Renal cortex interstitium (tissue), 11 donors: ENCODE data around the gene SHC4. TPM values are rescaled to one million over a fixed set of nuclear protein-coding genes. Genes with fewer than 3 reads are reported as not detected.
"Not testable (repeated sequence)": the region's sequence is repeated elsewhere in the genome, so short reads cannot be mapped to it uniquely, and the experiment has no call there.

ENCODE experiments used
- DNase-seq, 11 donors: peaks; one replicate each; pipeline ENCODE4 v3.0.0-alpha.2; 2013; ENCODE audit warnings: low read depth in 9 of 11, low spot score in 4 of 11; ENCODE audit errors: extremely low read depth in 1 of 11
- polyA plus RNA-seq, 3 donors: library from polyadenylated mRNA; unstranded; fragments of 120-200 nt; gene quantifications; one replicate each; pipeline ENCODE4 v1.2.1, GENCODE V29; 2013; ENCODE audit not compliant: insufficient read length in 3 of 3

The SHC4 gene
- polyA plus RNA-seq, 3 donors, result 2.3 to 2.8 (median 2.5) TPM

DNA sequence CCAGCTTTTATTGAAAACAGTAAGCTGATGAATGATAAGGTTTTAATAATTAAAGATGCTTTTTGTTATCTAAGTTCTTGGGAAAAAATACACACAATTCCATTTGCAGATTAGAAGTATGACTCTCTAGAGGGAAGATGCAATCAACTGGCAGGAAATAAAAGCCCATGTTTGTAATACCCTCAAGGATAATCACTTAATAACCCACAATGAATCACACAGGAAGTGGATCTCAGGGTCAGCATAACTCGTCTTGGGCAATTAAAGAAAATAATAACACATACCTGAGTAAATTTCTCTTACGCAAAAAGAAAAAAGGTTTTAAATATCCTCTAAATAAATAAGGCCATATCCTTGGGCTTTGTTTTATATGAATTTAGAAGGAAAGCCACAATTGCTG is 95.2 kb downstream of the SHC4 start:
- no peak for DNase-seq

DNA sequence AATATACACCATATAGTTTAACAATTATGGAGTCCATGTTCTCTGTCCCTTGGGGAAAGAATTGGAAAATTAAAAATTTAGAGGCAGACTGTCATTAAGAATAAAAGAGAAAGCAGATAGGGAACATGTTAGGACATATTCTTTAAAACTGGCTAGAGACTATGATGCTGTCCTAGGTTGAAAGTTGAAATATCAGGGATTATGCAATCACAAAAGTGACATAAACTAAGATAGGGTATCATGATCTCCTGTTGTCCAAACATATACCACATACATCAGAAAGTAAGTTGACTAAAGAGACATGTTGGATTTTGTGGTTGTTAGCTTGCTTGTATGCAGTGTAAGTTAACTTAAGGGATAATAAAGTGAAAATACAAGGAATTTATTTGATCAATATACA is 95.7 kb downstream of the SHC4 start:
- no peak for DNase-seq

DNA sequence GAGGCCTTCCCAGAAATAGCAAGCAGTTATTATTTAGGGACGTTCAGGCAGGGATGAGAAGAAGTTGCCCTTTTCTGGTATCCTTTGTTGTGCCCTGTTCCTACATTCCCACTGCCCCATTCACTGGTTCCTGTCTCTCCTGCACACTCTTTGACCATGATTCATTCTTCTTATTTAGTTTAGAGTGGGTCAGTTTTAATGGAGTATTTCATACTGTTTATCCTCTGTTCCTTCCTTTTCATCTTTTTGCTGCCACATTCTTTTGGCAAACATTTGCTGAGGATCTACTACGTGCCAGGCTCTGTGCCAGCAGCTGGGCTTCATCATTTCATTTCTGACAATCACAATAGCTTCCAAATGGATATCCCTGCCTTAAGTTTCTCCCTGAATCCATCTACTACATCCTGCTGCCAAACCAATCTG is 97.6 kb downstream of the SHC4 start:
- DNase-seq, result no peak

DNA sequence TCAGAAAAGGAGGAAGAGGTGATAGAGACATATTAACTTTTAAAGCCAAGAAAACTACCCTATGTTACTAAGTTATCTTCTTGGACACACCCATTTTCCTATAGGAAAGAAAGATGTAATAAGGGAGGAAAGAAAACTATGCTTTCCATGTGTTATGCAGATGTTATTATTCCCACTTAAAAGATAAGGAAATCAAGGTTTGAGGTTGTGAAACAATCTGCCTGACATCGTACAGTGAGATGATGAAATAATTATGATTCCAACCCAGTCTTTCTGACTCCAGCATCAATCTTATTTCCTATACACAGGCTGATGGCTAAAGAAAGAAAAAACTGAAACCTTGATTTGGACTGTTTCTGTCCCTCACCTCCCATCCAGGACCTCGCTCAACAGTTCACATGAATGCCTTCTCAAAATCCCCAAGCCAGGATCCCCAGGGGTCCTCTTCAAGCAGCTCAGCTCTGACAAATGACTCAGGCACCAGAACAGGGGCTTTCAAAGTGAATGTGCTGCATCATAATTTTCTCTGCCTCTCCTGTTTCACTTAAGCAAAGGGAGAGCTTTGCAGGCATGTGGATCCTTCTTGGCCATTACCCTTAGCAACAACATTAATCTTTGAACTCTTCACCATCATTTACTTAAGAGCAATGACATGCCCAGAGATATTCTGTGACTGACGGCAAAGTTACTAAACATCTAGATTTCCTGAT is 98.2 kb downstream of the SHC4 start:
- DNase-seq, result no peak

DNA sequence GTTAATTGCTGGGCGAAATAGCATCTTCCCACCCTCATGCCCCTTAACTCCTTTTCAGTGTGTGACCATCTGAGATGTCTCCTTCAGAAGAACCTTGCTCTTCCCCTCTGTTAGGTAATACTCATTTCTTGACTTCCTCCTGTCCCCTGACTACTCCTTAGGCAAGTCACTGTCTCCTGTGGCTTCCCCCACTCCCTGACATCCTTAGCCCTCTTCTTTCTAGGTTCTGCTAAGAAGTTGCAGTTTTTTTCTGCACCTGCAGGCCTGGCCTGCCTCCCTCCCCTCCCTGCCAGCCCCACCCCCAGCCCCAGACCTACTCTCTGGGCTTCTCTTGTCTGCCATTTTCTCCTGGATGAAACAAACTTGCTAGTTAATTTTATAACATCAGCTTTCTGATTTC is 101.0 kb downstream of the SHC4 start:
- no peak for DNase-seq

DNA sequence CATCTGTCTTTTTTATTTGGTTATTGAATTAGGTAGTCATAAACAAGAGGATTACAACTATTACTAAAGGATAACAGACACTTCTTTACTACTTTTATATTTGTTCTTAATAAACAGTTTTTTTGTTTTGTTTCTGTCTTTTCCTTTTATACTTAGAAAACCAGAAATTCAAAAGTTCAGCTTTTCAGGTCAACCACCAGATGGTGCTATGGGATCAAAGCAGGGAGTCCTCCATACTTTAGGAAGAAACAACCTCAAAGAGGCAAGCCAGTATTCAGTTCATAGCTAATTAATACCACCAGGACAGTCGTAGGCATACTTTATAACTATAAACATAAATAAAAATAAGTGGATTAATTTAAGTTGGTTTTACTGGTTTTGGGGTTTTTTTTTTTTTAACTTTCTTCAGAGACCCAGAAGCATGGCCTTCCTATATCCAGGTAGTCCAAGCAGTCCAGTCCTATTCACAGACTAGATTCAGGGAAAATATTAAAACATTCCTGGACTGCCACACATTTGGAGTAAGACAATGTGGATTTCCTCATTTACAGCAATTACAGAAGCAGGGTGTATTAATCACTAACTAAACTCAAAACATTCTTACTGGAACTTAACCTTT is 101.8 kb downstream of the SHC4 start:
- DNase-seq, result peak in 9 of 11 donors; percentile 32 to 62 (median 46)

DNA sequence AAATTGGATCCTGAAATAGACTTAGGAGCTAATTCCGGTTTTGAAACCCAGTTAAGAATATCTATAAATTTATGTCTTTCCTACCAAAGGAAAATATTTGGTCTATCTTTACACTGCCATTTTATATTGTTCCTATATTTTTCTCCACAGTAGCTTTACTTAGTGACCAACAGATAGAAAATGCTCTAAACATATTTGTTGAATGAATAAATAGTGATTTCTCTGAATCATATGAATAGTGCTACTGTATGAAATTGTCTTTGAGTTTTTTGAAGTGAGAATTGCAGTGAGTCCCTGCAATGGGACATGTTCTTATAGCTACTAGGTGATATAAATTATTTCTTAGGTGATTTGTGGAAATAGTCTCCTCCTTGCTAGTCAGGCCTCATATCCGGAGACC is 104.3 kb downstream of the SHC4 start:
- DNase-seq, result no peak

DNA sequence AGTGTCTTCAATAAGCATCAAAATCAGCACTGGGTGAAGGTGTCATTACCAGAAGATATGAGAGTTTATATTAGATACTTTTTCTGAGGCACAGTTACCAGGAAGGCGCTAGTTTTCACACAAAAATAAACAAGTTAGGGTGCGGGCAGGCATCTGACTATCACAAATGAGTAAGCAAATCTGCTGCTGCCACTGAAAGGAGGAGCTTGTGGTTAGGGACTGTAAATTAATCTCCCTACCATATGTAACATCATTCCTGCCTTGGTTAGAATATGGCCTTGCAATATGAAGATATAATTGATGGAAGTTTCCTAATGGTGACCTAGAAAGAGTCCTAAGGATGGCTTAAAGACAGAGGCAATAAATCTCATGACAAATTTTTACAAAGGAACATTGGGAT is 105.3 kb downstream of the SHC4 start:
- no peak for DNase-seq

DNA sequence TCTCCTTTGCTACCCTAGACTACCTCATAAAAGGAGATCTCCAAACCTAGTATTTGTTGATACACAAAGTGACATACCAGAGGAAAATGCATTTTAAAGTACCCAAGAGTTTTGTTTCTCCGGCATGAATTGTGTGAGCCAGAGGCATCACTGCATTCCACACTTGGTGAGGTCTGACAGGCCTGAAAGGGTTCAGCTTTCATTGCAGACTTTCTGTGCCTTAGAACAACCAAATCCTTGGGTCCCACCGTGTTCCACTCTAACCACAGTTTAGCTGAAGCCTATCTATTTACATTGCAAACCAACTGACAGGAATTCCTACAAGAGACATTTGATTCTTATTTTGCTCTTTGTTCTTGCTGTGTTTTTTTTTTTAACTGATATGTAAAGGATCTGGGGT is 106.8 kb downstream of the SHC4 start:
- DNase-seq, result no peak

DNA sequence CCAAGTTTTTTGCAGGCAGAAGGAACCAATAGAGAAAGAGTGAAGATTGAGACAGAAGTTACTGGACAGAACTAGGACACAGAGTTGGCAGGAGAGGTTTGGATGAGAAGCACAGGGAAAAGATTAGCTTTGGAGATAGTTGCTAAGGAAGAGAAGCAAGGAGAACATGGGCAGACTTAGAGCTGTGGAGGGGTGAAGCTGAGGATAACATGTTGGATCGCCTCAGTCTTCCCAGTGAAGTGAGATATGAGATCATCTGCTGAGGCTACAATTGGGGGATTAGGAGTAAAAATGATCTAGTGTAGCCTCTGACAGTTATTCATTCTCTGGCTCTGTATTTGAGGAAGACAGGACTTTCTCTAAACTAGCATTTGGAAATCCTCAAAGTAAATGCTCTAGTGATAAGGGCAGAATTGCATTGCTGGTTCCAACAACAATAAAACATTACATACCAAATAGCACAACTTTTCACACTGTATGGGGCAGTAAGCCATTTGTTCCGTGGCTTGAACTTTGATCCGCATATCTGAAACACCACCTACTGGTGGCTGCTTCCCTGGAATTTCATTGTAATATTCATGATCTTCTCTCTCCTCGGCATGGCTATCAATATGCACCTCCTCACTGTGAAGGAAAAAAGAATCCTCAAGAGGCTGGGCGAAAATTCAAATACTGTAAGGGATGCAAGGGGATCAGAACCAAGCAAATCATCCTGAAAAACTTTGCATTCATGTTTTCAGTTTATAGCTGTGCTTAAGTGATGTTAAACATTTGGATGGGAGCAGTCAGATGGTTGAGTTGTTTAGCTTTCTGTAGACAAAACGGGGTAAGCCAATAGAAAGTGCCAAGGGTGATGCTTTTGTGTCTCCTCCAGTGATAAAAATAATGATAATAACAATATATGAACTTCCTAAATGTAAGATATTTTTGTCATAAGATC is 107.9 kb downstream of the SHC4 start:
- DNase-seq, result peak in 10 of 11 donors; percentile 28 to 73 (median 61)

DNA sequence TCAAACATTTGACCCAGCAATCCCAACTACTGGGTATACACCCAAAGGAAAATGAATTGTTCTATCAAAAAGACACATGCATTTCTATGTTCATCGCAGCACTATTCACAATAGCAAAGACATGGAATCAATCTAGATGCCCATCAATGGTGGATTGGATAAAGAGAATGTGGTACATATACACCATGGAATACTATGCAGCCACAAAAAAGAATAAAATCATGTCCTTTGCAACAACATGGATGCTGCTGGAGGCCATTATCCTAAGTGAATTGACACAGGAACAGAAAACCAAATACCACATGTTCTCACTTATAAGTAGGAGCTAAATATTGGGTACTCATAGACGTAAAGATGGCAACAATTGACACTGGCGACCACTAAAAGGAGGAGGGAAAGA is 109.3 kb downstream of the SHC4 start:
- DNase-seq, result not testable (repeated sequence)

DNA sequence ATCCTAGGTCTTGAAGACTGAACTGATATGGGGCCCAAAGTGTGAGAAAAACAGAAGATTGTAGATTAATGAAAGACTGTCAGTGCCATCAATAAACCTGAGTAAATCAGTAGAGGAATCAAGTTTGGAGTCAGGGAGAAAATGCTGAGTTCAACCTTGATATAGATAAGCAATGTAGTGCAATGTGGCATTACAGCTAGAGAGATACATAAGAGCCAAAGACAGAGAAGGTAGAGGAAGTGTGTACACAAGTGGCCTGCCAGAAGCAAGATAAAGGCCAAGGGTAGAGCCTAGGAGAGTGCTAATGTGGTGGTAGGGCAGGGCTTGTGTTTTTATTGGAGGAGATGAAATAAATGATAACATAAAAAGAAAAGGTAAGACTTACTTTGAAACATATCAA is 111.8 kb downstream of the SHC4 start:
- DNase-seq, result no peak

DNA sequence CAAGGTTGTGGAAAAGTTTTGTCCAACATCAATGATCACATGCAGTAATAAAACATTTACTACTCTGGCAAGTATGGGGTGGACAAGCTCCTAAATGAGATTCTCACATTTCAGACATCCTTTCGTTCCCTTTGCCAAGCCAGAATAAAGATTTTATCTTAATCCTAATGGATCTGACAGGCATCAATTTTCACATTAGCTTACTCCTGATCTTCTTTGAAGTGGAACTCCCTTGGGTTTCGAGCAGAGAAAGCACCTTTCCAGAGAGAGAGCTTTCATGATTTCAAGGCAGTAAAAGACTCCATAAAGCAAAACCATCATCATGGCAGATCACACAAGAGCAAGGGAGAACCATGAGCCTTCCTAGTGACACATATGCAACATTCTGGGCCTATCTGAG is 113.1 kb downstream of the SHC4 start:
- DNase-seq, result no peak

DNA sequence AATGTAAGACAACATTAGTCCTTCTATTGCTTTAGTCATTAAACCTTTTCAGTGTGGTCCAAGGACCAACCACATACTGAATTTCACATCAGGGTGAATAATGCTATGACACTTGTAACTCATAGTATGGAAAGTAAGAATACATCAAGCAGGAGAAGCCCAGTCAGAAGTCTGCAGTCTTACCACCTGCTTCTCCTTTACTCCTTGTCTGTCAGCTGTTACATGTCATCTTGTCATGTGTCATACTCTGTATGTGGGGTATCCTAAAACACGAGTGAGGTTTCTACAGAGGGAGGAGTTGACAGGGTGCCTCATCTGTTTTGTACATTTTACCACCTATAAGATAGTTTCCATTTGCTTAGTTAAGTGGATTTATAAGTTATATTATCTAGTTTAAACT is 118.6 kb downstream of the SHC4 start:
- DNase-seq, result no peak

DNA sequence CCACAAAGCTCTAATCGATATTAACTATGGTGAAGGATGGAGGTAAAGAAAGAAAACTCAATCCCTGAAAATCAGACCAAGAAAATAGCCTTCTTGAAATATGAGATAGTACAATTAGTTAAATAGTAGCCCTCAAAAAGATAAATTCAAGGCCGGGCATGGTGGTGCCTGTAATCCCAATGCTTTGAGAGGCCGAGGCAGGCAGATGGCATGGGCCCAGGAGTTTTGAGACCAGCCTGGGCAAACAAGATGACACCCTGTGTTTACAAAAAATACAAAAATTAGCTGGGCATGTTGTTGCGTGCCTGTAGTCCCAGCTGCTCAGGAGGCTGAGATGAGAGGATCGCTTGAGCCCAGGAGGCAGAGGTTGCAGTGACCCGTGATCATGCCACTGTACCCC is 121.2 kb downstream of the SHC4 start:
- no peak for DNase-seq

DNA sequence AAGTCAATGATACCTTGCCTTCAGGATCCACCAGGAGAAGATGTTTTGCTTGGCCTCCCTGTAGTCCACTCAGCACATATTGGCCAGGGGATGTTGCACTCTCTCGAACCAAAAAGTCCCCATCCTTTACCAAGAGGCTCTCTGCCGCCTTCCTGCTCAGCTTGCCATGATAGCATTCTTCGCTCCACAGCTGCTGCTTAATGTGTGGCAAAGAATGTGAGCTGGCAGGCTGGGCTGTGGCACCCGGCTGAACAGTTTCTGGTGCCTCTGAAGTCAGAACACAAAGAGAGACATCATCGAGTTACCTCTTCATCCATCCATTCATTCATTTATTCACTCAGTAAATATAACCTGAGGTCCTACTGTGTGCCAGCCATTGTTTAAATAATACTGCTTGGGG is 129.0 kb downstream of the SHC4 start:
- DNase-seq, result no peak

DNA sequence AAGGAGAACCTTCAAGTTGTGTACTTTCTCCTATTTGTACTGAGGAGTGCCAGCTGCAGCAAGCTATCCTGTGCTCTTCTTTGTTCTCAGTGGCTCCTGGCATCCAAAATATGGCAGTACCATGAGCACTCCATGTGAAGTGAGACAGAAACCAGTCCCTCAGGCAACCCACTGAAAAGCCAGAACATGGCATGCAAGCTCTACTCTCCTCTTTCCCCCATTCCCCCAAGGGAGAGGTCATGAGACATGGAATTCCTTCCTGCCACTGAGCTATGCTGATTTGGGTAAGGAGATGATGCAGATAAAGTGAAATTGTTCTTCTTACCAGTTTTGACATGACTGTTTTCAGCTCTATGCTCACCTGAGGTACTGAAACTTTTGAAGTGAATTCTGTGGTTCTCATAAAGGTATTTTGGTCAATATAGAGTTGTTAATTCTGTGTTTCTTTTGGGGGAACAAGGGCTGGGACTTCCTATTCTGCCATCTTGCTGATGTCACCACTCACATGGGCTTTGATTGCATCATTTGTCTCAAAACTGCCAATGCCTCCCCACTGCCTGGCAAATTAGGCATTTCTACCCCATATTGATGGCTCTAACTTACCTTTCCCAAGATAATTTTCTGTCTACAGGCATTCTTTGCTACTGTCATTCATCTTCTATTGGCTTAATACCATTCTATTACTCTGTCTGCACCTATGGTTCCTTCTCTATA is 130.0 kb downstream of the SHC4 start:
- no peak for DNase-seq

DNA sequence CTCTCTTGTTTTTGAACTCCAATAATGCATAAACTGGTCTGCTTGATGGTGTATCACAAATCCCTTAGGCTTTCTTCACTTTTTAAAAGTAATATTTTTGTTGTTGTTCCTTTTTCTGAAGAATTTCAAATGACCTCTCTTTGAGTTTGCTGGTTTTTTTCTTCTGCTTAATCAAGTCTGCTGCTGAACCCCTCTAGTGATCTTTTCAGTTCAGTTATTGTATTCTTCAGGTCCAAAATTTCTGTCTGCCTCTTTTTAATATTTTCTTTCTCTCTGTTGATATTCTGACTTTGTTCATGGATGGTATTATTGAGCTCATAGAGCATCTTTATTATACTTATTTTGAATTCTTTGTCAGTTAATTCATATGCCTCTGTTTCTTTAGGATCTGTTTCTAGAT is 131.1 kb downstream of the SHC4 start:
- no peak for DNase-seq

DNA sequence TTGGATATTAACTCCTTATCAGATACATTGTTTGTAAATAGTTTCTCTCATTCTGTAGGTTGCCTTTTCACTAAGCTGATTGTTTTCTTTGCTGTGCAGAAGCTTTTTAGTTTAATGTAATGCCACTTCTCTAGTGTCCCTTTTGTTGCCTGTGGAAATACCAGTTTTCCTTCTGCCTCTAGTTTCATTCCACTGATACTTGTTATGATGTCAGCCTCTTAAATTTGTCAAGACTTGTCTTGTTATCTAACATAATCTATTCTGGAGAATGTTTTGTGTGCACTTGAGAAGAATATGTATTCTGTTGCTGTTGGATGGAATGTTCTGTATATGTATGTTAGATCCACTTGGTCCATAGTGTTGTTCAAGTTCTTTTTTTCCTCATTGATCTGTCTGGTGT is 134.8 kb downstream of the SHC4 start:
- DNase-seq, result no peak
